ENCODE results near the gene ZNF189.
"Not testable (repeated sequence)": the region's sequence is repeated elsewhere in the genome, so short reads cannot be mapped to it uniquely, and the experiment has no call there.

The ZNF189 gene

DNA sequence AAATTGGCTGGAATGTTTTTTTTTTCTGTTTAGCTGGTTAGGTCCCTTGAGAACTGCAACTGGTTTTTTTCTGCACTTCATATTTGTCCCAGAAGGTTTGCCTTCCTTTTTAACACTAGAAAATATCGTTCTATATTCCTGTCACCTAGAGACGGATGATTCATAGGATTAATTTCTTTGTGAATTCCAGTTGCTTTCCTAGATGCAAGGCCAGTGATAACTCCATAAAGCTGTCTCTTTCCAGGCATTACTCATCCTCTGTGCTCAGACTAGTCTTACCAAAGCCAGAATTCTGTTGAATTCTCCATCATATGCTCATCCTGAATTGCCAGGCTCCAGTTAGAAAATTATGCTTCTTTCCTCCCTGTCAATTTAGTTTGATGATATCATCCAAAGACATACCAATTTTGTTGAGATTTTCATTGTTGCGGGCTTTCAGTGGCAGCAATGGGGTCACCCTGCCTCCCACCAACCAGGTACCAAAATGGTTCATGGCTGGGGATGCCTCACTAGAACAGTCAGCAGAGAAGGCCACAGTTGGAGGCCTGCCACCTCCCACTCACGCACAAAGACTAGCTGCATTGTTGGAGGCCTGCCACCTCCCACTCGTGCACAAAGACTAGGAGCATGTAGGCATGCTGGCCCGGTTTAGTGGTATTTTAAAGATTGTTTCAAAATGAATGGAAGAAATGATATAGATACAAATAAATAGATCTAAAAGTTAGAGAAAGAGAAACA lies 22.4 kb upstream of the ZNF189 start:
- DNase-seq = peak in 38 of 58 donors; percentile 4 to 68 (median 40)

DNA sequence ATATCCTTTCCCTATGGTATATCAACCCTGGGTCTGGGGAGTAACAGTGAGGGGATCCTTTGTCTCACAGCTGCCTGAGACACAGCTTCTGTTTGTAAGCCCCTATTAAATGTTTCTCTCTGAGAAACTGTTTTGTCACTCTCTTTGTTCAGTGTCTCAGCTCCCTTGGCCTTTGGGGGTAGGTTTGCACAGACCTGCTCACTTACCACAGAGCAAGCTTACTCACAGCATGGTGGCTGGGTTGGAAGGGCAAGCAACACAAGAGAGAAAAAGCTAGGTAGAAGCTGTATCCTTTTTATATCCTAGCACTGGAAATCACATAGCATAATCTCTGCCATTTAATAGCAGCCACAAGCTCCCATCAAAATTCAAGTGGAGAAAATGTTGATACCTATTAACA lies 18.4 kb upstream of the ZNF189 start:
- no peak for DNase-seq

DNA sequence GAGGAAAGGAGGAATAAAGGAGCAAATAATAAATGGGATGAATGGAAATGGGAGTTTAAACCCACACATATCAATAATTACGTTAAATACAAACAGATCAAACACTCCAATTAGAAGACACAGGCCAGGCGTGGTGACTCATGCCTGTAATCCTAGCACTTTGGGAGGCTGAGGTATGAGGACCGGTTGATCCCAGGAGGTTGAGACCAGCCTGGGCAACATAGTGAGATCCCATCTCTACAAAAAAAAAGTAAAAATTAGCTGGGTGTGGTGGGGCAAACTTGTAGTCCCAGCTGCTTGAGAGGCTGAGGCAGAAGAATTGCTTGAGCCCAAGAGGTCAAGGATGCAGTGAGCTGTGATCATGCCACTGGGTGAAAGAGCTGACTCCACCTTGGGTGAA lies 17.5 kb upstream of the ZNF189 start:
- no peak for DNase-seq

DNA sequence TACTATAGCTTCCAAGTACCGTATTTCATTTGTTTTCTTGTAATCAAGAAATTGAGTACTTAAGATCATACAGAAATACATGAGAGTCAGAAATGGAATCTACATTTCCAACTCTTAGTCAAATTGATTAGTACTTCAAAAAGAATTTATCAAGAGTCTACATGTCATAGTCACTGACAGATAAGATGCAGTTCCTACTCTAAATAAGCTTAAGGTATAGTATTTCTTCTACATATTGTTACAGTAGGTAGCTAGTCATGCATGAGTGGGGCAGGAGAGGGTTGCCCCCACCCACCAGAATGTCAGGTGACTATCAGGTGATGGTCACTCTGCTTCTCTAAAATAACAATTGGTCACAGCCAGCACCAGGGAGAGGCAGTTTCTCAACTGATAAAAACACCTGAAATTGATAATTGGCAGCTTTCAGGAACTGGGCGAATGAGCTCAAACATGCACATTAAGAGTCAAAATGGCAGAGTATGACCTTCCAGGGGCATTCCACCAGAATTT lies 16.8 kb upstream of the ZNF189 start:
- no peak for DNase-seq

DNA sequence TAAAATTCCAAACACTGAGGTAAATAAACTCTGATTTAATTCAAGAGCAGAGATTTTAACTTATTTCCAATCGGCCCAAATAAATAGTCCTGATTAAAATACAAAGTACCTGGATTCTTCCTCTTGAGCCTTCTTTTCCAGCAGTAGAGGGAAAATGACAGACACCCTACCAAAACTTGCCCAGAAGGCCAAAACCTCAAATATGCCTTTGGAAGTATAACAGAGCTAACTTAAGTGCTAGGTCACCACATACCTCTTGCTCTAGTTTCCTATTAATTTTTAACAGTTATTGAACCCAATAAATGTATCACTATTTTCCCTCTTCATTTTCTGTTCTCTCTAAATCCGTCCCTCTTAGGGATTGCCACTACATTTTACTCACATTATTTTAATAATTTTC lies 15.3 kb upstream of the ZNF189 start:
- no peak for DNase-seq

DNA sequence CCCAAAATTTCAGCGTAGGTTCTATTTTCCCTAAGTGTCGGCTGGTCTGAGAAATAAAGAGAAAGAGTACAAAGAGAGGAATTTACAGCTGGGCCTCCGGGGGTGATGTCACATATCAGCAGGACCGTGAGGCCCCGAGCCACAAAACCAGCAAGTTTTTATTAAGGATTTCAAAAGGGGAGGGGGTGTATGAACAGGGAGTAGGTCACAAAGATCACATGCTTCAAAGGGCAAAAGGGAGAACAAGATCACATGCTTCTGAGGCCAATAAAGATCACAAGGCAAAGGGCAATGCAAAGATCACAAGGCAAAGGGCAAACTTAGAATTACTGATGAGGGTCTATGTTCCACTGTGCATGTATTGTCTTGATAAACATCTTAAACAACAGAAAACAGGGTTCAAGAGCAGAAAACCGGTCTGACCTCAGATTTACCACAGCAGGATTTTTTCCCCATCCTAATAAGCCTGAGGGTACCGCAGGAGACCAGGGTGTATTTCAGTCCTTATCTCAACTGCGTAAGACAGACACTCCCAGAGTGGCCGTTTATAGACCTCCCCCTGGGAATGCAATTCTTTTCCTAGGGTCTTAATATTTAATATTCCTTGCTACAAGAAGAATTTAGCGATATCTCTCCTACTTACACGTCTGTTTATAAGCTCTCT lies 13.6 kb upstream of the ZNF189 start, which contains the start of gene BAAT:
Gene BAAT, minus strand, starts transcription at position 134 of the 664 bp plus-strand sequence. CDS start 13,602 bp downstream, outside the sequence.
- not testable (repeated sequence) for DNase-seq

DNA sequence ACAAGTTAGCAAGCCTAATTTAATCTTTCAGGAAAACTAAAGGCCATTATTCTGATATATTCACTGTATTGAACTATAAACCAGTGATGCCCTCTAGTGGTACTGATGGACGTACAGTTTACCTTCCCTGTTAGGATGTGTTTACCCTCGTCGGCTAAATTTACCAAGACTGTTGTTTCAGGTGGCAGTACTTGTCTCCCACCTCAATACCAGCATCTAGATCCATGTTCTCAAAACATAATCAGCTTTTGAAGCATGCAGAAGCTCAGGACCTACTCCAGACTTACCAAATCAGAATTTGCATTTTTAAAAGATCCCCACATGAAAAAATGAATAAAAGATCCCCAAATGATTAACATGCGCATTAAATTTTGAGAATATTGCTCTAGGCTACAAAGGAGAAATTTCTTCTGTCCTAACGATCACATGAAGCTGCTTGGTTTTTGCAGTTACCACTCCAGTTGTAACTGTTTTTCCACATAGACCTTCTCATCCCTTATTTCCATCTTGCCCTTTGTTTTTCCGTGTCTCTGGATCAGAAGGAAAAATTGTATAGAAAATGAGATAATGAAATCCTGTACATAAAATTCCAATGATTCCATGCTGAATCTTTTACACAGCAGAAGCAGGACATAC lies 10.7 kb upstream of the ZNF189 start:
- DNase-seq = peak in 2 of 58 donors; percentile 4 to 42

DNA sequence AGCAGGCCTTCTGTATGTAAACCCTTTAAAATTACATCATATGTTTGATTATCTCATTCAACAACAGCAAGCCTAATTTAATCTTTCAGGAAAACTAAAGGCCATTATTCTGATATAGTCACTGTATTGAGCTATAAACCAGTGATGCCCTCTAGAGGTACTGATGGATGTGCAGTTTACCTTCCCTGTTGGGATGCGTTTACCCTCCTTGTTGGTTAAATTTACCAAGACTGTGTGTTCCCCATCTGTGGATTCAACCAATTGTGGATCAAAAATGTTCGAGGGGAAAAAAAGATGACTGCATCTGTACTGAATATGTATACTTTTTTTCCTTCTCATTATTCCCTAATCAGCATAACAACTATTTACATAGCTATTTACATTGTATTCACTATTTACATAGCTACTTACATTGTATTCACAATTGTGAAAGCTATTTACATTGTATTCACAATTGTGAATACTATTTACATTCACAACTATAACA lies 10.1 kb upstream of the ZNF189 start:
- DNase-seq = no peak

DNA sequence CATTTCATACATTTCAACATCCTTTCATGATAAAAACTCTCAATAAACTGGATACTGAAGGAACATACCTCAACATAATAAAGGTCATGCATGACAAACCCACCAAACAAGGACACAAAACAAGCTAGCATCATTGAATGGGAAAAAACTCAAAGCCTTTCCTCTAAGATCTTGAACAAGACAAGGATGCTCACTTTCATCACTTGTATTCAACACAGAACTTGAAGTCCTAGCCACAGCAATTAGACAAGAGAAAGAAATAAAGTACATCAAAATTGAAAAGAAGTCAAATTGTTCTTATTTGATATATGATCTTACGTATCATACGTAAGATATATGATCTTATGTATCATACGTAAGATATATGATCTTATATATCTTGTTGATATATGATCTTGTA lies 5.5 kb upstream of the ZNF189 start:
- no peak for DNase-seq

DNA sequence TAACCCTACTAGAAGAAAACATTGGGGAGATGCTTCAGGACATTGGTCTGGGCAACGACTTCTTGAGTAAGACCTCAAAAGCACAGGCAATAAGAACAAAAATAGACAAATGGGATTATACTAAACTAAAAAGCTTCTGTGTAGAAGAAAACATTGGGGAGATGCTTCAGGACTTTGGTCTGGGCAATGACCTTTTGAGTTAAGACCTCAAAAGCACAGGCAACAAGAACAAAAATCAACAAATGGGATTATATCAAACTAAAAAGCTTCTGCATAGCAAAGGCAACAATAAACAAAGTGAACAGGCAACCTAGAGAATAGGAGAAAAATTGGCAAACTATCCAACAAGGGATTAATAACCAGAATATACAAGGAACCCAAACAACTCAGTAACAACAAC lies 4.0 kb upstream of the ZNF189 start:
- no peak for DNase-seq

DNA sequence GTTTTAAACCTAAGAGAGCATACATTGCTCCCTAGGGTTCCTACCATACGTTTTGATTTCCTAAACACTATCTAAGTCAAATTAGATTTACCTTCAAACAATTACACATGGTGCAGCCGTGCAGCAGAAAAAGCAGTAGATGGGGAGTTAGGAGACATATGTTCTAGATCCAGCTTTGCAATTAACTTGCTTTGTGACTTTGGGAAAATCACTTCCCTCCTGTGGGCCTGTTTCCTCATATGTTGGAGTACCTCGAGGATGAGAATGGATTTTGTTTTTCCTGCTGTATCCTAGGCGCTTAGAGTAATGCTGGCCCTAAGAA lies 944 bp upstream of the ZNF189 start:
- peak in 1 of 58 donors; percentile 39 for DNase-seq

DNA sequence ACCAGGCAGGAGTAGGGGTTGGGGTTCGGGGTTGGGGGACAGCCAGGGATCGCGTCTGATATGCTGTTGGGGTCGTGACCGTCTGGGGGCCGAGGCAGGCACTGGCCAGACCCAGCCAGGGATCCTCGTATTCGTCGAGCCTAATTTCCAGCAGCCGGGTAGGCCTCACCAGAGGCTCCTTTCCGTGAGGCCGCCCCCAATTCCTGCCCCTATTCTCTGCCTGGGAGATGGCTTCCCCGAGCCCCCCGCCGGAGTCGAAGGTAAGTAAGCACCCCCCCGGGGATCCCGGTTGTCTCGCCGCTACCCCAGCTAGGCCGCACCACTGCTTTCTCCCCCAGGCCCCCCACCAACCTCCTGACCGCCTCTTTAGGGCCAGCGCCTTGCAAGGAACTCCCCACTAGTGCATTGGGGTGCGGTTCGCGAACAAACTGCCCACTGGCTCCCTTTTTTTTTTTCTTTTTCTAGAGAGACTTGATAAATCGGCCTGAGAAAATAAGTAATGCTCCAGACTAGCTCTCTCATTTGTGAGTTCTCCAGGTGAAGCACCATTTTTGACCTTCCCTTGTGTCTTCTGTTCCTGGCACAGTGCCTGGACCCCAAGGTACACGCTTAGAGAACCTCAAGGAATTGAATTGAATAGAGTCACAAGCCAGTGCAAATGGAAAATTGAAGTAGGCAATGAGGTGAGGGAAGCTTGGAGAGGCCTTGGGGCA lies 435 bp downstream of the ZNF189 start:
- peak in 3 of 58 donors; percentile 6 to 71 (median 64) for DNase-seq

DNA sequence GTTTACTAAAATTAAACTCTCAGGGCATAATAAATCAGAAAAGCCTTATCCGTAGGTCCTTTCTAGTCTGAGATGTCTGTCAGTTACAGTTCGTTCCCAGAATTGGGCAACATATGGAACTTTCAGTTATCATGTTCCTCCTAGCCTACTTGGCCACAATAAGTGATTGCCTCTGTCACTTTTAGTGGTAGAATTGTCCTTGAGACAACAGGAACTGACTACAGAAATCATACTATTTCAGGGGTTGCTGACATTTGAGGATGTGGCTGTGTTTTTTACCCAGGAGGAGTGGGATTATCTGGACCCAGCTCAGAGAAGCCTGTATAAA lies 956 bp downstream of the ZNF189 start:
- no peak for DNase-seq

DNA sequence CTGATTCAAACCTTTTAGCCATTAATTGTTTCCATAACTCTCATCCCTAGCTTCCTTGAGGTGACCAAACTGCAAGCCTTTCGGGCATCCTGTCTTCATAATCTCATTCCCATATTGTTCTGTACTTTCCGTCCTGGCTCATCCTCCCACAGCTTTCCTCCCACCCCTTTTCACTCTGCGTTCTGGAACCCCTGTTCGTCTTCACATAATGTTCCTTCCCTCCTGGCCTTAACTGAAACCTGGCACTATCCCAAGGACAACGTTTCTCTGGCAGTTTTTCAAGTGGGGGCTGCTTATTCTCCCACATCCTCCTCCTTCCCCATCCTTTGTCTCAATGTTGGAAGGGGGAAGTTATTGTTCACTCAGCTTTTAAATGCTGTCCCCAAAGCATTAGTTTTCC lies 1.5 kb downstream of the ZNF189 start:
- peak in 9 of 58 donors; percentile 2 to 31 (median 15) for DNase-seq

DNA sequence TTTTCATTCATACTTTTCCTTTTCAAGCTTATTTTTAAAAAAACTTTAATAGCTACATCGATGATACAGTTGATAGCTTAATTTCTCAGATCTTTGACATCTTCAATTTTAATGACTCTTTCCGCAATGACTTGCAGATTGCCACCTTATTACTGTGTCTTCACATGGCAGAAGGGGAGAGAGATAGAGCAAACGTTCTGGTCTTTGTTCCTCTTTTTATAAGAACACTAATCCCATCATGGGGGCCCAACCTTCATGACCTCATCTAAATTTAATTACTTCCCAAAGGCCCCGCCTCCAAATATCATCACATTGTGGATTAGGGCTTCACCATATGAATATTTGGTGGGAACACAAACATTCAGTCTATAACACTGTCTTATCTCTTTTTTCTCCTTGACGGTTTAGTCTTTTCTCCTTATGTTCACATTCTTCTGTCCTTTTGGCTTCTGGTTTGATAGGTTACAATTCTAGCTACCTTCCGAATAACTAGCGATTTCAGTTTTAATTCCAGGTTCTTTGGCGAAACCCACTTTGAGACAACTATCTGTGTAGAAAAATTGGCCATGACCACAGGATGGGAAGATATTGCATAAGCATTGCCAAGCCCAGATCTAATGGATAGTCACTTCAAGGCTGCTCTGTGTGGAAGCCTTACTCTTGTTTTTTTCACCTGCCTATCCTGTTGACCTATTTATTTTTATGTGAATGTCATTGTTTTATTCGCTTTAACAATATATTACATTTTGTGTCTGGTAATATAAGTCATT lies 5.0 kb downstream of the ZNF189 start:
- DNase-seq = no peak

DNA sequence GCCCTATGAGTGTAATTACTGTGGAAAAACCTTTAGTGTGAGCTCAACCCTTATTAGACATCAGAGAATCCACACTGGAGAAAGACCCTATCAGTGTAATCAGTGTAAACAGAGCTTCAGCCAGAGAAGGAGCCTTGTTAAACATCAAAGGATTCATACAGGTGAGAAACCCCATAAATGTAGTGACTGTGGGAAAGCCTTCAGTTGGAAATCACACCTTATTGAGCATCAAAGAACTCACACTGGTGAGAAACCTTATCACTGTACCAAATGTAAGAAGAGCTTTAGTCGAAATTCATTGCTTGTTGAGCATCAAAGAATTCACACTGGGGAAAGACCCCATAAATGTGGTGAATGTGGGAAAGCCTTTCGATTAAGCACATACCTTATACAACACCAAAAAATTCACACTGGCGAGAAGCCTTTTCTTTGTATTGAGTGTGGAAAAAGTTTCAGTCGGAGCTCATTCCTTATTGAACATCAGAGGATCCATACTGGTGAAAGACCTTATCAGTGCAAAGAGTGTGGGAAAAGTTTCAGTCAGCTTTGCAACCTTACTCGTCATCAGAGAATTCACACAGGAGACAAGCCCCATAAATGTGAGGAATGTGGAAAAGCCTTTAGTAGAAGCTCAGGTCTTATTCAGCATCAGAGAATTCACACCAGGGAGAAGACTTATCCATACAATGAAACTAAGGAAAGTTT lies 9.9 kb downstream of the ZNF189 start:
- DNase-seq = no peak

DNA sequence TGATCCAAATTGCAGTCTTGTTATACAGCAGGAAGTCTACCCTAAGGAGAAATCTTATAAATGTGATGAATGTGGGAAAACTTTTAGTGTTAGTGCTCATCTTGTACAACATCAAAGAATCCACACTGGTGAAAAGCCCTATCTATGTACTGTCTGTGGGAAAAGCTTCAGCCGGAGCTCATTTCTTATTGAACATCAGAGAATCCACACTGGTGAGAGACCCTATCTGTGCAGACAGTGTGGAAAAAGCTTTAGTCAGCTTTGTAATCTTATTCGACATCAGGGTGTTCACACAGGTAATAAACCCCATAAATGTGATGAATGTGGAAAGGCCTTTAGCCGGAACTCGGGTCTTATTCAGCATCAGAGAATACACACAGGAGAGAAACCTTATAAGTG lies 10.4 kb downstream of the ZNF189 start:
- DNase-seq = no peak

DNA sequence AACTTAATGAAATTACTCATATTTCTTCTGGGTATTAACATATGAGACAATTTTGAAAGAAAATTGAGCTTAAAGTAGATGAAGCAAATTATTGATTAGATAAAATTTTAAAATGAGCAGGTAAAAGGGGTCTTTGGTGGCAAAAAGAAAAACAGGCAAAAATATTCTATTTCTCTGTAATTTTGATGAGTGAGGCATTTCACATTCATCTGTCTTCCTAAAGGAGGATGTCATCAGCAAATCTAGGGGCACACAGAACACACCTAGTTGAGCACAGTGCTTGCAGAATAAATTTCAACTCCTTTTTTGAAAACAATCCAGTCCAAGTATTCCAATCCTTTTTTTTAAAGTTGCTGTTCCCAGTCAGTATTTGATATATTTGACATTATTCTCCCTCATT lies 16.2 kb downstream of the ZNF189 start:
- no peak for DNase-seq

DNA sequence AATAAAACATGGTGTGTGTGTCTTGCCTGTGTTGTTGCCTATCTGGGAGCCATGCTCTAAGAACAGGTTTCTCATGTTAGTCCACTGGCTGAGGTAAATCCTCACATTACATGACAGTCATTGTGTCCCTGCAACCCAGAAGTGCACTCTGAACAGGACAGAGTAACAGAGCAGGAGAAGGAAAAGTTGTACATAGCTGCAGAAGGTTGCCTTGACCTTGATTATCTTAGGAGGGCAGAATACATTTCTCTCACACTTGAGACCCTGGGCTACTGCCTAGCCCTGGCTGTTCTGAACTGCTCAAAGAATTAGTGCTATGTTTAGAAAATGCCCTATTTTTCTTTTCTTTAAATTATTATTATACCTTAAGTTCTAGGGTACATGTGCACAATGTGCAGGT lies 16.9 kb downstream of the ZNF189 start:
- no peak for DNase-seq

DNA sequence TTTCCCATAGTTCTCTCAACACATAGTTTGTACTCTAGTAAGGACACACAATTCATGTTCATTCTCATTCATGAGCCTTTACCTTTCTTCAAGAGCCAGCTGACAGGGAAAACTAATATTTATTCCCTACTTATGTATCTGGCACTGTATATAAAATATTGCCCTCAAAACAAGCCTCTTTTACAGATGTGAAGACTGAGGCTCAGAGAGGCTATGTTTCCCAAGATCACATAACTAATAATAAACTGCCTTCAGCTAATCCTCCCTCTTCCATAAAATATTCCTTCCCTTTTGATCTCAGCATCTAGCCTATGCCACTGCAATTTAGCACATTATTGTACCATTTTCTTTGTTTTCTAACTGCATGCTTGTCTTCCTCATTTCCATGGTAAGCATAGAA lies 18.7 kb downstream of the ZNF189 start:
- DNase-seq = no peak
